Measurements from ENCODE around the gene P2RY13.

The P2RY13 gene

GRCh38 chr3:151297429-151297828, 31.9 kb downstream of the P2RY13 start:
- TF ChIP-seq CTCF (IDR thresholded peaks at IDR 0.05) (no peak), ZFX (IDR thresholded peaks at IDR 0.05; ENCODE audit: borderline replicate concordance) (no peak)
- no peak overlapping the region for H3K27ac ChIP-seq

GRCh38 chr3:151296226-151296625, 33.1 kb downstream of the P2RY13 start:
- TF ChIP-seq CTCF (IDR thresholded peaks at IDR 0.05) (no peak), ZFX (IDR thresholded peaks at IDR 0.05; ENCODE audit: borderline replicate concordance) (no peak)

GRCh38 chr3:151293127-151293526, 36.2 kb downstream of the P2RY13 start:
- TF ChIP-seq CTCF (IDR thresholded peaks at IDR 0.05) (no peak), ZFX (IDR thresholded peaks at IDR 0.05; ENCODE audit: borderline replicate concordance) (no peak)
- H3K27ac ChIP-seq: no peak overlapping the region

More at GRCh38 chr3:151296226-151296625, 33.1 kb downstream of the P2RY13 start:
- H3K27ac ChIP-seq: no peak overlapping the region

- TF ChIP-seq ZFX (IDR thresholded peaks at IDR 0.05; ENCODE audit: borderline replicate concordance) (no peak), CTCF (IDR thresholded peaks at IDR 0.05) (peak; percentile 16; the same call in 1 of the 2 replicates)
These were observed 38.7 kb downstream of the P2RY13 start for GRCh38 chr3:151290673-151291072.

GRCh38 chr3:151289445-151289844, 39.9 kb downstream of the P2RY13 start:
- H3K27ac ChIP-seq: no peak overlapping the region
- TF ChIP-seq ZFX (IDR thresholded peaks at IDR 0.05; ENCODE audit: borderline replicate concordance) (no peak), CTCF (IDR thresholded peaks at IDR 0.05) (no peak)

More at GRCh38 chr3:151290673-151291072, 38.7 kb downstream of the P2RY13 start:
- H3K27ac ChIP-seq: no peak overlapping the region

- no peak overlapping the region for H3K27ac ChIP-seq
- TF ChIP-seq ZFX (IDR thresholded peaks at IDR 0.05; ENCODE audit: borderline replicate concordance): no peak
- no peak for TF ChIP-seq CTCF (IDR thresholded peaks at IDR 0.05)
These were observed 43.4 kb downstream of the P2RY13 start for GRCh38 chr3:151285940-151286339.

- no peak for TF ChIP-seq CTCF (IDR thresholded peaks at IDR 0.05)
- TF ChIP-seq ZFX (IDR thresholded peaks at IDR 0.05; ENCODE audit: borderline replicate concordance): no peak
- H3K27ac ChIP-seq: no peak overlapping the region
These were observed 45.4 kb downstream of the P2RY13 start for GRCh38 chr3:151283907-151284461.
